LHCN-M2 (cell line): ENCODE measurements around the gene CYB5R3. TPM values are rescaled to one million over a fixed set of nuclear protein-coding genes. Genes with fewer than 3 reads are reported as not detected.
"Not testable (repeated sequence)": the region's sequence is repeated elsewhere in the genome, so short reads cannot be mapped to it uniquely, and the experiment has no call there.

Experiments used
- DNase-seq: peaks from one replicate; pipeline ENCODE4 v3.0.0-alpha.2; 2012; ENCODE audit warnings: low read depth
- total RNA-seq: library from RNA; depleted of rRNA; stranded (reverse); fragments of >200 nt; gene quantifications from 2 replicates; pipeline ENCODE4 v1.2.3, GENCODE V29; 2014

Gene CYB5R3
- total RNA-seq, 1 experiment from 2014 or later = 193 TPM

DNA sequence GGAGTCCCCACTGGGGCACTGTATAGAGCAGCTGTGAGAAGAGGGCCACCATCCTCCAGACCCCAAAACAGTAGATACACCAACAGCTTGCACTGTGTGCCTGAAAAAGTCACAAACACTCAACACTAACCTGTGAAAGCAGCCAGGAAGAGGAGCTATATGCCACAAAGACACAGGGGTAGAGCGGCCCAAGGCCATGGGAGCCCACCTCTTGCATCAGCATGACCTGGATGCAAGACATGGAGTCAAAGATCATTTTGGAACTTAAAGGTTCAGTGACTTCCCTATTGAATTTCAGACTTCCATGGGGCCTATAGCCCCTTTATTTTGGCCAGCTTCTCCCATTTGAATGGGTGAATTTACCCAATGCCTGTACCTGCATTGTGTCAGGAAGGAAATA lies 29.7 kb upstream of the CYB5R3 start:
- DNase-seq = no peak

DNA sequence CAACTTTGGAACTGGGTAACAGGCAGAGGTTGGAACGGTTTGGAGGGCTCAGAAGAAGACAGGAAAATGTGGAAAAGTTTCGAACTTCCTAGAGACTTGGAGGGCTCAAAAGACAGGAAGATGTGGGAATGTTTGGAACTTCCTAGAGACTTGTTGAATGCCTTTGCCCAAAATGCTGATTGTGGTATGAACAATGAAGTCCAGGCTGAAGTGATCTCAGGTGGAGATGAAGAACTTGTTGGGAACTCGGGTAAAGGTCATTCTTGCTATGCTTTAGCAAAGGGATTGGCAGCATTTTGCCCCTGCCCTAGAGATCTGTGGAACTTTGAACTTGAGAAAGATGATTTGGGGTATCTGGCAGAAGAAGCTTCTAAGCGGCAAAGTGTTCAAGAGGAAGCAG lies 28.7 kb upstream of the CYB5R3 start:
- DNase-seq = not testable (repeated sequence)

DNA sequence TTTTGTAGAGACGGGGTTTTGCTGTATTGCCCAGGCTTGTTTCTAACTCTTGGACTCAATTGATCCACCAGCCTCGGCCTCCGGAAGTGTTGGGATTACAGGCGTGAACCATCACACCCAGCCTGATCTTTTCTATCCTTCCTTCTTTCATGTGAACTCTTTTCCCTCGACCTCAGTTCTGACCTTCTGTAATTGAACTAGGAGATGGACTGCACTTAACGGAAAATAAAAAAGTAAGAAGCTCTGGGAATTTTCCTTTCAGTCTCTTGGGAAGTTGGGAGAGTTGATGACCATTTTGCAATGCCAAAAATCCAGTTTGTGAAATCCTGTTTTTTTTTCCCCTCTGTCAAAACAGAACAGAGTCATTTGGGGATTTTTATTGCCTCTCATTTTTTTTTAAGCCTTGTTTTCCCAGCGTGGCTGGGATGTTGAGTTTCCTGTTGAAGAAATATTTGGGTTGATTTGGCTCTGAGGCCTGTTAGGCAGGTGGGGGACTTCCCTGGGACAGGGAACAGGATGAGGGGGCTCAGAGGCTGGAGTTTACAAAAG lies 26.9 kb upstream of the CYB5R3 start:
- DNase-seq = peak; percentile 66

DNA sequence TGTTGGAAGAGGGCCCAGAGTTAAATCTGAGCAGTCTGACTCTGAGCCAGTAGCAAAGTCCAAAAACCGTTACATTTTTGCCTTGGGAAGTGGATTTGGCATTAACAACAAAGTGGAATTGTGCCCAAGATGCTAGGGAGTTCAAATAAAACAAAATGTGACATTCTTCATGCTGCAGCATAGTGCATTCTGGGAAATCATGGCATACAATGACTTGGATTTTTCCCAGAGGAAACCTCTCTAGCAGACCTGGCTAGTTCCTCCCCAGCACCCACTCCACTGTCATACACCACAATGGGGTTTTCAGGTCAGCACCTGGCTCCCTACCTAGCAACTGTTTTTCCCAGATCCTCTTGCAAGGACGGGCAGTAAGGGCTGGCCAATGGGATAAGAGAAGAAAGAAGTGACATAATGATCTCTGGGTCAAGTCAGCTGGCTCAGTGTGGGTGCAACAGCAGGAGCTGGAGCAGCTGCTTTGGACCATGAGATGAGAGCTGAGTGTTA lies 24.8 kb upstream of the CYB5R3 start:
- DNase-seq = no peak

DNA sequence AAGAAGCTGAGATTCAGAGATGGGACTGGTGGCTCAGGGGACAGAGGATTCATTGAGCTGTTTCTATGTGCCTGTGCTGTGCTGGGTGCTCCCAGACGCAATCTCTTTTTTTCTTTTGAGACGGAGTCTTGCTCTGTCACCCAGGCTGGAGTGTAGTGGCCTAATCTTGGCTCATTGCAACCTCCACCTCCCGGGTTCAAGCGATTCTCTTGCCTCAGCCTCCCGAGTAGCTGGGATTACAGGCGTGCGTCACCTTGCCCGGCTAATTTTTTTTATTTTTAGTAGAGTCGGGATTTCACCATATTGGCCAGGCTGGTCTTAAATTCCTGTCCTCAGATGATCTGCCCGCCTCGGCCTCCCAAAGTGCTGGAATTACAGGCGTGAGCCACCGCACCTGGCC lies 23.9 kb upstream of the CYB5R3 start:
- not testable (repeated sequence) for DNase-seq

DNA sequence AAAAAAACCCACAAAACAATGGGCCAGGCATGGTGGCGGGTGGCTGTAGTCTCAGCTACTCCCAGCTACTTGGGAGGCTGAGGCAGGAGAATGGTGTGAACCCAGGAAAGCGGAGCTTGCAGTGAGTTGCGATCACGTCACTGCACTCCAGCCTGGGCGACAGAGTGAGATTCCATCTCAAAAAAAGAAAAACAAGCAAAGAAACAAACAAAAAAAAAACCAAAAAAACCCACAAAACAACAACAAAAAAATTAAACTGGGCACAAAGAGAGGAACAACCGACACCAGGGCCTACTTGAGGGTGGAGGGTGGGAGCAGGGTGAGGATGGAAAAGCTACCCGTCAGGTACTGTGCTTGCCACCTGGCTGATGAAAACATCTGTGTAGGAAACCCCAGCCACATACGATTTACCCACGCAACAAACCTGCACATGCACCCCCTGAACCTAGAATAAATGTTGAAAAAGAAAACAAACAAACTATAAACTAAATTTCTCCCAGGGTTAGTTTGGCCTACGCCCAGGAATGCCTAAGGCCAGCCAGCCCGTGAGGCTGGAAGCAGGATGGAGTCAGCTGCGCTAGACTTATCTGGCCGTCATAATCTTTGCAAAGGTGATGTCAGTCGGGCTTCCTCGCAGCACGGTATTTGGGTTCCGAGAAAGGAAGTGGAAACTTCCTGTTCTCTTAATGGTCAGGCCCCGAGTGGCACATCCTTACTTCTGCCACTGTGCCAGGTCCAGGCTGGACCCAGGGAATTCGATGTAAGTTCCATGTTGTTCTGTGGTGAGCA lies 21.9 kb upstream of the CYB5R3 start:
- no peak for DNase-seq

DNA sequence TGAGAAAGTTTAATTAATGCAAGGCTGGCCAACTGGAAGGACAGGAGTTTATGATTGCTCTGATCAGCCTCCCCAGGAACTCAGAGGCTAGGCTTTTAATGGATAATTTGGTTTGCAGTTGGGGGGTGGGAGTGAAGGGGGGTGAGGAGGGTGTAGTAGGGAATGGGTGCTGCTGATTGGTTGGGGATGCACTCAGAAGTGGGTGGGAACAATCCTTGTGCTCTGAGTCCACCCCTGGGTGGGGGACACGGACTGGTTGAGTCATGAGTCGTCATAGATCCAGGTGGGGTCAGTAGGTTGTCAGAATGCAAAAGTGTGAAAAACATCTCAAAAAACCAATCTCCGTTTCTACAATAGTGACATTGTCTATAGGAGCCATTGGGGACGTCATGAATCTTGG lies 20.9 kb upstream of the CYB5R3 start:
- DNase-seq = no peak

DNA sequence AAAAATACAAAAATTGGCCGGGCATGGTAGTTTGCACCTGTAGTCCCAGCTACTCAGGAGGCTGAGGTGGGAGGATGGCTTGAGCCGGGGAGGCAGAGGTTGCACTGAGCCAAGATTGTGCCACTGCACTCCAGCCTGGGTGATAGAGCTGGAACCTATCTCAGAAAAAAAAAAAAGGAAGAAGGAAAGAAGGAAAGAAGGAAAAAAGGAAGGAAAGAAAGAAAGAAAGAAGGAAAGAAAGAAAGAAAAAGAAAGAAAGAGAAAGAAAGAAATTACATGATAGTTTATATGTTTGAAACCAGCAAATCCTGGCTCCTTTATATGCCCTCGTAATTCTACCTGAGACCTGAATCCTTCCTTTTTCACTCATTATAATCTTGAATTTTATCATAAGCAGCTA lies 17.2 kb upstream of the CYB5R3 start:
- not testable (repeated sequence) for DNase-seq

DNA sequence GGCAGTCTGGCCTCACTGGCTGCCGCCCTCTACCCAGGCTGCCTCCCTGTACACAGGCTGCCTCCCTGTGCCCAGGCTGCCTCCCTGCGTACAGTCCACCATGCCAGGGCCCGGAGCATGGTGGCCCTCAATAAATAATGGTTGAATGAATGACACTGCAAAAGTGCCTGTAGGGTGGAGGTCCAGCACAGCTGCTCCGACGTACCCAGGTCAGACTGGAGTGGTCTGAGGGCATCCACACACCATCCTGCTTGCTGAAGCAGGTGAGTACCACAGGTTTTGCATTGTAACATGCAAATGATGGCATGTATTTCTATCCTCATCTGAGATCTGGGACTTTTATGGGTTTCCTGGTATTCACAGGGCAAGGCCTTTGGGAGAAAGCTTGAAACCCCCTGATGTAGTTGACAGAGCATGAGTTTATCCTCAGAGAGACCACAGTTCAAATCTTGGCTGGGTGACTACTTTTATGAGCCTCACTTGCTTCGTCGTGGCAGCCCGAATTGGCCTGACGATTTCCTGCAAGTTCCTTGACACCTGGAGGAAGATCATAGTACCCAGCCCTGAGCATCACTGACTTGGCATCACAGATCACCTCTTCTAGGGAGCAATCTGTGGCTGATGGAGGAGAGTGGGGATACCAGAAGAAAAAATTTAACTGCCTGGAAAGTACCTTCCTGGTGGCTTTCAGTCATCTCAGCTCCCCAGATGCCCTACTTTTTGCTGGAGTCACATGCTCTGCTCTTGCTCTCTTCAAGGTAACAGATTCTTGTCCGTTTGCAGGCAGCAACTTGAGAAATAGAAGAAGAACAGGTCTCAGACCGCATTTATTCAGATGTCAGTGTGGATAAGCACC lies 16.0 kb upstream of the CYB5R3 start:
- DNase-seq = no peak

DNA sequence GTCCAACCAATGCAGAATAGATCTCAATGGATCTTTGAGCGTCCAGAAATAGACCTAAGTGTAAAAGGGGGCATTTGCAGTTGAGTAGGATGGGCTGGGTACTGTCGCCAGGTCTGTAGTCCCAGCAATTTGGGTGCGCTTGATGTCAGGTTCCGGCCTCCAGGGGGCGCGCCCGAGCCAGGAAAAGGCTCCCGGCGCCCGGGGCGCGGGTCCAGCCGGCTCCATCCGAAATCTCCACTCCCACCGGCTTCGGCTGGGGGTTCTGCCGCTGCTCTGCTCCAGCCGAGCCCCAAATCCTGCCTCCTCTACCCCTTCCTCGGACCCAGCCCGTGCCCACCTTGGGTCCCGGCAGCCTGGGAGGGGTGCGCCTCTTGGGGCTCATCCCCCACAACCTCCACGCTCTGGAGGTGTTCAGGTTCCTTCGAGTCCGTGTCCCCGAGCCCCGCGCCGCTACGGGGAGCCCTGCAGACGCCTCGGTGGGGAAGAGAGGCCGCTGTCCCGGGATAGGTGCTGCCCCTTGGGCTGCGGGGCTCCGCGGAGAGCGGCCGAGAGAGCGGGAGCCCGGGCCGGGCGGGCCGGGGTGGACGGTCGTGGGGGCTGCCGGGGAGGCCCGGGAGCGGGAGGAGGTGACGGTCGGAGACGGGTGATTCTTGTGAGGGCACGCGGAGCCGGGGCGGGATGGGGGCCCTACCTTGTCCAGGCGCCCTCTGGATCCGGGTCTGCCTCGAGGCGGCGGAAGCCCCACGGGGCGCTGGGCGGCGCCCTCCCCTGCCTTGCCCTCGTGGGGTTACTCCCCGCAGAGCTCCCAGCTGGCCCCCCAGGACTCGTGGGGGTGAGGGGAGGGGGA lies 13.0 kb upstream of the CYB5R3 start:
- peak; percentile 56 for DNase-seq

DNA sequence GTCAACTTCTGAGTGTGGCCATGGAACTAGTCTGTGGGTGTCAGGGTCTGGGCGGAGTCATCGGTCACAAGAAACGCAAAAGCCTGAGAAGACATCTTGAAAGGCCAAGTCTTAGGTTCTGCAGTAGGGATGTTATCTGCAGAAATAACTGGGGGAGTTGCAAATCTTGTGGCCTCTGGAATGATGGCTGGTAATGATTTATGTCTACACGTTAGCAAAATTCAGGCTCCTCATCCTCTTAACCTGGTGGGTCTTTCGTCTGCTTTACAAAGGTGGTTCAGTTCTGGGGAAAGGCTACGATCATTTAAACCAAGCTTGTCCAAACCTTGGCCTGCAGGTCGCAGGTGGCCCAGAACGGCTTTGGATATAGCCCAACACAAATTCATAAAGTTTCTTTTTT lies 7.4 kb upstream of the CYB5R3 start:
- no peak for DNase-seq

DNA sequence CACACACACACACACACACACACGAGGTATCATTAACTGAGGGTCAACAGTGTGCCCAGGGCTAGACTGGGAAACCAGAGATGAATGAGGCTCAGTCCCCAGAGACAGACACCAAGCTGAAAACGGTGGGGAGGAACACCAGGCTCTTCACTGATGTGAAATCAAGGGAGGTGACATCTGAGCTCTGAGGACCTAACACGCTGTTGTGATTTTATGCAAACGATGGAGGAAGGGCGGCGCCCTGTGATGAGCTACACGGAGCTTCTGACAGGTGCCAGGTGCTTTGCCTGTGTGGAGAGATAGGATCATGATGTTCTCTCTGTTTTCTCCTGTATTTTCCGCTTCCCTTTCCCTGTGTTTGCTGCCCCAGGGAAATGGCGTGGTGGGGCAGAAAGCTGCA lies 6.5 kb upstream of the CYB5R3 start:
- no peak for DNase-seq

DNA sequence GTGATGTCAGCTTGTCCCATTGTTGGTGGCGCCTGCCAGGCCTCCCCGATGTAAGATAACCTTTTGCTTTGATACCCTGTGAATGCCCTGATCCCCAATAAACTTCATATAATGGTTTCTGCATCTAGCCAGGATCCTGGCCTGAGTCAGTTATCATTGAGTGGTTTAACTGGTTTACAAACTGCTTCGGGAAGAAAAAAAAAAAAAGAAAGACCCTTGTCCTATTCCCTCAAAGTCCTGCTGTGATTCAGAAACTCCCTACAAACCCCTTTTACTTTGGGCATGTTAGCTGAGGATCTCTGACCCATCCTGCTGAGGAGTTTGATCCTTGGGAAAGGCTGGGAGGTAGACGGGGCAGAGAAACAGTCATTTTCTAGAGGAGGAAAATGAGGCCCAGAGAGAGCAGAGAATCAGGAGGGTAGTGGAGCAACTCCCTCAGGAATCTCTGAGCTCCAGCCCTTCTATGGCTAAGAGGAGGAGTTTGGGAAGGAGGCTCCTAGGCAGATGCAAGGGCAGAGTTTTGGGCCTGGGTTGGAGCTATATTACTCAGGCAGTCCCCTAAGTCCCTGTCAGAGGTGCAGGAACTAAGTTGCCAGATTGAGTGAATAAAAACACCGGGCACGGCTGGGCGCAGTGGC lies 5.4 kb upstream of the CYB5R3 start:
- no peak for DNase-seq

DNA sequence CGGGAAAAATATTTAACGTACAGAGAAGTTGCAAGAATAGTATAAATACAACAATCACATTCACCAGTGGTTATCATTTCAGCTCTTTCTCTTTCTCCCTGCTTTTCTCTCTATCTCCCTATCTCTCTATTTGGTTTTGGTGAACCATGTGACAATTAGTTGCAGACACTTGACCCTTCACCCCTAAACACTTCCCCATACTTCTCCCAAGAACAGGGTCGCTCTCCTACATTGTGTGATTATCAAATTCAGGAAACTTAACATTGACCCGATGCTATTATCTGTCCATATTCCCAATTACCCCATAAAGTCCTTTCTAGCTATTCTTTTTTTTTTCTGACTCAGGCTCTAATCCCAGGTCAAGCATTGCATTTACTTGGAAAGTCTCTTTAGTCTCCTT lies 4.8 kb upstream of the CYB5R3 start:
- no peak for DNase-seq

DNA sequence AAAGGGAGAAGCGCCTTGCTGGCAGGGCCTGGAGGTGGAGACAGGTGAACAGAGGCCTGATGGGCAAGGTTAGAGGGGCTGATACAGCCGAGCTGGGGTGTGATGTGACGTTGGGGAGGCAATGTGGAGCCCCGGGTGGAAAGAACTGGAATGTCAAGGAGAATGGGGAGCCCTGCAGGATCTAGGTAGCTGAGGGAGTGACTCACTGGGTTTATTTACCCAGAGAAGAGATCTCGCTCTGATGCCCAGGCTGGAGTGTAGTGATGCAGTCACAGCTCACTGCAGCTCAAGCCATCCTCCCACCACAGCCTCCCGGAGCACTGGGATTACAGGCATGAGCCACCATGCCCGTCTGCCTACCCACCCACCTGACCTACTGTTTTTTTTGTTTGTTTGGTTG lies 1.9 kb upstream of the CYB5R3 start:
- DNase-seq = no peak

DNA sequence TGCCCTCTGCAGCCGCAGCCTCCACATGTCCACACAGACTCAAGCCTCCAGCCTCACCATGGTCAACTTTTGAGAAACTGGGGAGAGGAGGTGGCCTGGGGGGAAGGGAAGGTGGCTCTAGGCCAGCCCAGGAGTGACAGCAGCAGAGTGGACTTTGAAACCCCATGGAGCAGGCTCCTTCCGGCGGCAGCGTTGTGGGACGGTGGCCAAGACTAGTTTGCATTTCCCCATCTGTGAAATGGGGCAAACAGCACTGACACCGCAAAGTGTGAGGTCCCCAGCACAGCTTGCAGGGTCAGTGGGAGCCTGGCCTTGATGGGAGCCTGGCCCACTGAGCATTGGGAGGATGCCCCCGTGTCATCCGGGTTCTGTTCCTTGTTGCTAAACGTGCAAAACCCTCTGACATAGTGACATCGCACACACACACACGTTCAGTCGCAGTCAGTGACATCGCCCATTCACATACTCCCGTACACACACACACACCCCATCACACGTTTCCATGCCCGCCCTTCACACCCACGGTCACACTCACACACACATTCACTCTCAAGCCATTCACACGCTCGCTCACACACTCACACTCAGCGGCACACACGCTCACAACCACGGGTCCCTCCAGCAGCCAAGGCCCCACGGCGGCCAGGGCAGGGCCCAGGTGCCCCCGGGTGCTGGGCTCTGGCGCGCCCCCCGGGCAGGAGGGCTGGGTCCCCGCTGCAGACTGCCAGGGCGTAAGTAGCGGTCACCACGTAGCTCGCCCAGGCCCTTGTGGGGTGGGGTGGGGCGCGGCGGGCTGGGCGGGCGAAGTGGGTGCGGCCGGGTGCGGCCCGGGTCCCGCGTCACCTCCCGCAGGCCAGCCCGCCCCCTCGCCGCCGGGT lies 585 bp downstream of the CYB5R3 start:
- DNase-seq = peak; percentile 57

DNA sequence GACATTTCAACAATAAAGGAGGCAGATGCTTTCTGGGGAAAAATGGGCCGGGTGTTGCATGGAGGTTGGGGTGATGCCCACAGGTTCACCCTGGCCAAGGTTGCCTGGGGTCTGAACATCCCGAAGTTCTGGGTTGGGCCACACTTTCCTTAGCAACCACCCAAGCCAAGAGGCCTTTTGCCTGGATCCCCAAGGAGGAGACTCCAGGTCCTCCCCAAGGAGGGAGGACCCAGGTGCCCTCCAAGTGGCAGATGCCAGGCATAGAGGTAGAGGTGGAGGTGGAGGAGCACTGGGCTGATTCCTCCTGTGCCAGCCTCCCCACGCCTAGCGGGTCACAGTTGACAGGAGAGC lies 1.2 kb downstream of the CYB5R3 start:
- no peak for DNase-seq

DNA sequence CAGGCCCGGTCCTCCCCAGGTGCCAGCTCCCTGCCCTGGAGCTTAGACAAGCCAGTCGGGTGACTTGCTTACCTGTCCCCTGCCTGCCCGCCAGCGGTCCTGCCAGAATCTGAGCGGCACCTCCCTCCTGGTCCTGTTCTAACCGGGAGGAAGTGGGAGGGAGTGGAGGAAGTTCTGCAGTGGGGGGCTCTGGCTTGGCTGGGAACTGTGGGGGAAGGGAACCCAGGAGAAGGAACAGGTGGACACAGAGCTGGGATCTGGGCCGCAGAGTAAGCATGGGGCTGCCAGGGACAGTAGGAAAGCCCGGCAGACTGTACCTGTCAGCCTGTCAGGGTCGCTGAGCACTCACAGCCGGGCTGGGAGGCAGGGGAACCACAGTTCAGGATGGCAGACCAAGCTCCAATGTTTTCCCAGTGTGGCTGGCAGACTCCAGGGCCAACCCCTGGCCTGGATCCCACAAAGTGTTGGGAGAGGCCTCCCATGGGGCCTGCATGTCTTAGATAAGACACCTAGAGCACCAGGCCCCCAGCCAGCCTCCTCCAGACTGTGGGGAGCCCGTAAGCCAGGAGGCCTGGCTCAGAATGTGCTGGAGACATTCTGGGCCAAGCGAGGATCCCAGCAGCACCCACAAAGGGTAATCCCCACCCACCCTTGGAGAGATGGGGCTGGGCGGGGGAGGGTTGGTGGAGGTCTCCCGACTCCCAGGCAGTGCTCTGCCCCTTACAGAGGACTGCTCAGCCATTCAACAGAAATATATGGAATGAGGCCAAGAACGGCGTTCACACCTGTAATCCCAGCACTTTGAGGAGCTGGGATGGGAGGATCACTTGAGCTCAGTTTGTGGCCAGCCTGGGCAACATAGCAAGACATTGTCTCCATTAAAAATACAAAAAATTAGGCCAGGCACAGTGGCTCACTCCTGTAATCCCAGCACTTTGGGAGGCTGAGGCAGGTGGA lies 2.3 kb downstream of the CYB5R3 start:
- DNase-seq = no peak
